Lower leg skin (tissue), 4 donors: ENCODE data around the gene ARHGAP15. TPM values are rescaled to one million over a fixed set of nuclear protein-coding genes. Genes with fewer than 3 reads are reported as not detected.

ENCODE experiments used
- DNase-seq, 2 donors: peaks; one replicate each; pipeline ENCODE4 v3.0.0-alpha.2; 2019; ENCODE audit warnings: low spot score in 2 of 2
- H3K4me3 ChIP-seq: fragments of 200-600 bp; sonication (generic); 2 replicates; pipeline ENCODE4 v1.5.1; 2017; ENCODE audit warnings: mild to moderate bottlenecking, low read depth; ENCODE audit not compliant: poor library complexity, severe bottlenecking
- POLR2A ChIP-seq, 2 donors: fragments of 450-650 bp; IDR thresholded peaks; one replicate each; pipeline ENCODE4 v1.6.1; 2016 to 2017; ENCODE audit warnings: antibody characterized with exemption in 2 of 2, mild to moderate bottlenecking in 1 of 2, moderate library complexity in 1 of 2
- WGBS, 2 donors: methylation state at CpG; one replicate each; pipeline ENCODE4 v1.1.5; 2018; 5-methylcytosine and 5-hydroxymethylcytosine counted together
- intact Hi-C: fragments of 100-400 bp; cut with DNase I; formaldehyde crosslinking; loops from one replicate; pipeline ENCODE4 v1.15.0; 2023; ENCODE audit warnings: low total_unique reads
- total RNA-seq, 4 donors: library from RNA; depleted of rRNA; stranded (reverse); fragments of >200 nt; gene quantifications; one replicate each; pipeline ENCODE4 v1.1.0, GENCODE V29; 2016
- TF ChIP-seq, protein P1 (sequence below), 3 donors: fragments of 450-650 bp; IDR thresholded peaks; one replicate each; pipeline ENCODE4 v1.5.1; 2016; ENCODE audit warnings: antibody characterized with exemption in 3 of 3, mild to moderate bottlenecking in 3 of 3, moderate library complexity in 2 of 3

Gene ARHGAP15
- total RNA-seq, 4 donors from 2014 or later = 1.1 to 4.6 (median 2.4) TPM

DNA sequence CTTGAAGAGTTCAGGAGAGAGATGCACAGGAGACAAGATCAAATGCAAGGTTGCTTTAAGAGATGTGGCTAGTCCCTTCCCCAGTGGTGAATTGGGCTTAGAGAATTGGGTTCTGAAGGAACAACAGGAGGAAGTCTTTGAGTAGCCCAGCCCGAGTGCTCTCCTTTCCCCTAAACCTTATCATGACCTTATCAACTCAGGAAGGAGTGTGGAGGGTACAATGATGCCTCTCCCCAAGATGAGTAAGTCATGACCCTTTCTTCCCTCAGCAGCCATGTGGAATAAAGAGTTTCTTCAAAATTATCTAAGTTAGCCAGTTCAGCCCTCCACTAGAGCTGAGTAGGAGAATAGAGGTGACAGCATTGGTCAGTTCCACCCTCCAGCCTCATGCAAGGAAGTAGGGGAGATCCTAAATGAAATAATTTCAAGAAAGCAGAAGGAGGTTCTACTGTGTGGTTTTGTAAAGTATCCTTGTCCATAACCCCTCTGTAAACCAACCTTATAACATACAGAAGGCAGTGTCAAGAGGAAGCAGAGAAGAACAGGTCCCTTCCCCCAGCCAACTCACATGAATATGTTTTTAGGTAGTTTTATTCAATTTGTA, 88.4 kb downstream of the ARHGAP15 start:
- TF ChIP-seq POLR2A (IDR thresholded peaks at IDR 0.05) = no peak
- TF ChIP-seq, protein P1, sequence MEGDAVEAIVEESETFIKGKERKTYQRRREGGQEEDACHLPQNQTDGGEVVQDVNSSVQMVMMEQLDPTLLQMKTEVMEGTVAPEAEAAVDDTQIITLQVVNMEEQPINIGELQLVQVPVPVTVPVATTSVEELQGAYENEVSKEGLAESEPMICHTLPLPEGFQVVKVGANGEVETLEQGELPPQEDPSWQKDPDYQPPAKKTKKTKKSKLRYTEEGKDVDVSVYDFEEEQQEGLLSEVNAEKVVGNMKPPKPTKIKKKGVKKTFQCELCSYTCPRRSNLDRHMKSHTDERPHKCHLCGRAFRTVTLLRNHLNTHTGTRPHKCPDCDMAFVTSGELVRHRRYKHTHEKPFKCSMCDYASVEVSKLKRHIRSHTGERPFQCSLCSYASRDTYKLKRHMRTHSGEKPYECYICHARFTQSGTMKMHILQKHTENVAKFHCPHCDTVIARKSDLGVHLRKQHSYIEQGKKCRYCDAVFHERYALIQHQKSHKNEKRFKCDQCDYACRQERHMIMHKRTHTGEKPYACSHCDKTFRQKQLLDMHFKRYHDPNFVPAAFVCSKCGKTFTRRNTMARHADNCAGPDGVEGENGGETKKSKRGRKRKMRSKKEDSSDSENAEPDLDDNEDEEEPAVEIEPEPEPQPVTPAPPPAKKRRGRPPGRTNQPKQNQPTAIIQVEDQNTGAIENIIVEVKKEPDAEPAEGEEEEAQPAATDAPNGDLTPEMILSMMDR (IDR thresholded peaks at IDR 0.05) = no peak
- intact Hi-C loops = no loop called here
- WGBS, 2 donors = 61% methylated on average over 1 of the region's 1 CpG
- no peak for DNase-seq
- no peak overlapping the region for H3K4me3 ChIP-seq

DNA sequence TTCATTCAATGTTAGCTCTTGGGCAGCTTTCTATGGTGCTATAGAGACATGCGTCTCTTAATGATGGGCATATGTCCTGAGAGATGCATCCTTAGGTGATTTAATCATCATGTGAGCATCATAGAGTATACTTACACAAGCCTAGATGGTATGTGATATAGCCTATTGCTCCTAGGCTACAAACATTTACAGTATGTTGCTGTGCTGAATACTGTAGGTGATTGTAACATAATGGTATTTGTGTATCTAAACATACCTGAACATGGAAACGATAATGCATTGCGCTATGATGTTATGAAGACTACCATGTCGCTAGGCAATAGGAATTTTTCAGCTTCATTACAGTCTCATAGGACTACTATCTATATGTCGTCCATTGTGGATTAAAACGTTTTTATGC, 89.4 kb downstream of the ARHGAP15 start:
- TF ChIP-seq POLR2A (IDR thresholded peaks at IDR 0.05) = no peak
- intact Hi-C loops = no loop called here
- no peak for DNase-seq
- no peak overlapping the region for H3K4me3 ChIP-seq
- WGBS, 2 donors = 90 to 93% methylated on average over 6 of the region's 6 CpGs

DNA sequence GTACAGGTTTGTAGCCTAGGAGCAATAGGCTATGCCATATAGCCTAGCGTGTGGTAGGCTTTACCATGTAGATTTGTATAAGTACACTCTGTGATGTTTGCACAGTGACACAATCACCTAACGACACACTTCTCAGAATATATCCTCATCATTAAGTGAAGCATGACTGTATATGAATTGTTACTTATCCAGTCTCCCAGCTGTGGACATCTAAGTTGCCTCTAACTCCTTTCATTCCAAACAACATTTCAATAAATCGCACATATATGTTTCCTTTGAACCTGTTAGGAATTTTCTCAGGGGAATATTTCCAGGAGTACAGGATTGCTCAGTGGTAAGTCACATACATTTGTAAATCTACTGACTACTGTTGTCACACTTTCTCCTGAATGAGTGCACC, 90.0 kb downstream of the ARHGAP15 start:
- 91% methylated on average over 3 of the region's 3 CpGs for WGBS, 2 donors
- intact Hi-C loops = no loop called here

DNA sequence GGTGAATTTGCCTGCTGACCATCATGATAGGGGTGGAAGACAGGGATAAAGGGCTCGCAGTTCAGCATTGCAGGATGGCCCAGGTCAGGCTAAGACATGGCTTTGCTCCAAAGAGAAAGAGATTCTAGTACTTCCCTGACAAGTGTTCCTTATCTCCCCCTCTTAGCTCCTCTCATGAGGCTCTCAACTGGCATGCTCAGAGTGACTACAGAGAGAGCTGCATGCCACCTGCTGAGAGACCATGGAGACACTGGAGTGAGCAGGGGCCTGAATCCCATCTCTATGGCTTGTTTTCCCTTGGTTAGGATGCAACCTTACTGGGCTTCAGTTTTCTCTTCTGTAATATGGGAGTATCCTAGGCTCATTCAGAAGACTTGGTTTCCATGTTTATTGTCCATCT, 94.3 kb downstream of the ARHGAP15 start:
- no peak overlapping the region for H3K4me3 ChIP-seq
- no peak for DNase-seq
- WGBS, 2 donors = 90 to 93% methylated on average over 1 of the region's 1 CpG
- TF ChIP-seq POLR2A (IDR thresholded peaks at IDR 0.05) = no peak
- TF ChIP-seq, protein P1 (IDR thresholded peaks at IDR 0.05) = no peak
- intact Hi-C loops = no loop called here

More for the DNA sequence above, 90.0 kb downstream of the ARHGAP15 start:
- DNase-seq = no peak
- no peak overlapping the region for H3K4me3 ChIP-seq
- TF ChIP-seq POLR2A (IDR thresholded peaks at IDR 0.05) = no peak
- TF ChIP-seq, protein P1 (IDR thresholded peaks at IDR 0.05) = no peak

DNA sequence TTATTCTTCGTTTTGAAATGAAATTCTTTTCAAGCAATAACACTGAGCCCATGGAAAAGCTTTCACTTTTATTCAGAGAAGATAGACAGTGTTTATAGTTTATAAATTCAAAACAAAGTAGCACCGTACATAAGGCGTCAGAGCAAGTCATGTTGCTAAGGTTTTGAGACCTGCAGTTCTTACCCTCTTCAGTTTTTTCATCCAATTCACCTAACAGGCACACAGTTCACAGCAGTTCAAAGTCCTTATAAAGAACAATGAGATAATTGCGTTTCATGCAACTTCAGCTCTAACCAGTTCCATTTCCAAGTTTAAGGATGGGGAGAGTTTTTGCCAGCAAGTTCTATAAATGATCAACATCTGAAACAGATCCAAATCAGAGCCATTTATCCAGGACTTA, 96.7 kb downstream of the ARHGAP15 start:
- TF ChIP-seq, protein P1 (IDR thresholded peaks at IDR 0.05) = no peak
- TF ChIP-seq POLR2A (IDR thresholded peaks at IDR 0.05) = no peak
- intact Hi-C loops = no loop called here
- 68 to 76% methylated on average over 4 of the region's 4 CpGs for WGBS, 2 donors
- no peak for DNase-seq
- no peak overlapping the region for H3K4me3 ChIP-seq

DNA sequence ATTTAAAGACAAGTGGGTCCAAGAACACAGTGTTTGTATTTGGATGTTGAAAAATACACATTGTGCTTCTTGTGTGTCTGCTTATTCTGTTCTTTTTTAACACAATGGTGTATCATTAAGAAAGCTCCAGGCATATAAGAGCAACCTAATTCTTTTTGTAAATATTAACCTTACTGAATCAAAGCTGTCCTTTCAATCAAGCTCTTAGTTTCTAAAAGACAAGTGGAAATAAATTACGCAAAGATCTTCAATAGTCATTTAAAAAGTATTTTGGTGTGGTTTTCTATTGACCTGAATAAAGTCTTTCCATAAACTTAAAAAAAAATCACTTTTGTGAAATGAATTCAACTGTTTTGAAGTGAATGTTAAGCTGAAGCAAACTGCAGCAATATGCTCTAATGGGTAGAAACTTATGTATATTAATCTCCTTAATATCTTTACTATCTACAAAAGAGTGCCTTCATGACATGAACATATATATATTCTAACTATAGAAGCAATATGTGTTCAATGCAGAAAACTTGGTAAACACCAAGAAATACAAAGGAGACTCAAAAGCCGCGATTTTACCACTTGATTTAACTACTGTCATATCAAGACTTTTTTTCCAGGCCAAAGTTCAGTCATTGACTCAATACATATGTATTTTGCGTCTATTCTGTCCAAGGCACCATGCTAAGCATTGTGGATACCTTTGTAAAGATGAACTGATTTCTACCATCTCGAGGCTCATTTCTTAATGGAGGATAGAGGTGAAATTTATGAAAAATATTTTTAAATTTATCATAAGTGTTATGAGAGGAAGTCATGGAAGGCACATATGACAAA, 97.7 kb downstream of the ARHGAP15 start:
- H3K4me3 ChIP-seq = no peak overlapping the region
- no peak for DNase-seq
- 90% methylated on average over 5 of the region's 5 CpGs for WGBS, 2 donors
- intact Hi-C loops = no loop called here
- TF ChIP-seq POLR2A (IDR thresholded peaks at IDR 0.05) = no peak
- TF ChIP-seq, protein P1 (IDR thresholded peaks at IDR 0.05) = no peak
